ENCODE measurements around the gene PI4KA.

Gene PI4KA

DNA sequence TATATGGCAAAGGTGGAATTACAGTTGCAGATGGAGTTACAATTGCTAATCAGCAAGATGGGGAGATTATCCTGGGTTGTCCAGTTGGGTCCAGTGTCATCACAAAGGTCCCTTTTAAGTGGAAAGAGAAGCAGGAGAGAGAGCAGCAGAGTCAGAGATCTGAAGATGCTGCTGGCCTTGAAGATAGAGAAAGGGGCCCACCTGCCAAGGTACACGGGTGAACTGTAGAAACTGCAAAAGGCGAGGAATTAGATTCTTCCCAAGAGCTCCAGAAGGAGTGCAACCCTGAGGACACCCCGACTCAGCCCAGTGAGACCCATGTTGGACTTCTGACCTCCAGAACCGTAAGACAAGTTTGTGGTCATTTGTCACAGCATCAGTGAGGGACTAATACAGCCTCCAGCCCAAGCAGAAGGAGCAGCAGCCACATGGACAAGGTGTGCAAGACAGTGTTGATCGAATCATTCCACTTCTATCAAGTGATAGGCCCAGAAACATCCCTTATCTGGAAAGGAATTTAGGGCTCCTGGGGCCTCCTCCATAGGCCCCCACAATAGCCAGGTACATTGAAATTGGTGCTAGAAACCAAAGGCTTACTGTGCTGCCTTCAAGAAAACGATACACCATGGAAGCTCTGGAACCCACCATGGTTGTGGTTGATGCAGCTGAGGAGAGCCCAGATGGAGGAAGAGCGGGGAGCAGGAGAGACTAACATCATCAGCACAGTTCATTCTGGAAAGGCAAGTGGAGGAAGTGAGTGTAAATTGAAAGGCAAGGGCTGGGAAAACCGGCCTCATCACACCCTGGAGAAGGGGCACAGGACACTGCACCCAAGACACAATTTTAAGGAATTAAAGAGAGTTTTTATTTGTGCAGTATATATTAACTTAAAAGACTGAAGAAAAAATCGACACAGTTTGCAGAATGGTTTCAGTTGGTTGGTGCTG is 23.5 kb upstream of the PI4KA start:
- no peak for DNase-seq

DNA sequence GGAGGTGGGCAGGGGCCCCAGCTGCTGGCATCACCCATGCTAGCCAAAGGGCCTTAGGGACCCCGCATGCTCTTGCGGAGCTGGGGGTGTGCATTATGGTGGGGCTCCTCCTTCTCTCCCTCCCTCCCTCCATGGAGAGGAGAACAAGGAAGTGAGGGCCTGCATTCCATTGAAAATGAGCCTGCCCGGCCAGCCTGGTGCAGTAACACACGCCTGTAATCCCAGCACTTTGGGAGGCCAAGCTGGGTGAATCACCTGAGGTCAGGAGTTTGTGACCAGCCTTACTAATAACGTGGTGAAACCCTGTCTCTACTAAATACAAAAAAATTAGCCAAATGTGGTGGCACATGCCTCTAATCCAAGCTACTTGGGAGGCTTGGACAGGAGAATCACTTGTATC is 22.6 kb upstream of the PI4KA start:
- no peak for DNase-seq

GRCh38 chr22:20877715-20878114 is 19.1 kb upstream of the PI4KA start:
- no peak for DNase-seq

- no peak for DNase-seq
Observed at GRCh38 chr22:20875296-20875695, 16.7 kb upstream of the PI4KA start.

DNA sequence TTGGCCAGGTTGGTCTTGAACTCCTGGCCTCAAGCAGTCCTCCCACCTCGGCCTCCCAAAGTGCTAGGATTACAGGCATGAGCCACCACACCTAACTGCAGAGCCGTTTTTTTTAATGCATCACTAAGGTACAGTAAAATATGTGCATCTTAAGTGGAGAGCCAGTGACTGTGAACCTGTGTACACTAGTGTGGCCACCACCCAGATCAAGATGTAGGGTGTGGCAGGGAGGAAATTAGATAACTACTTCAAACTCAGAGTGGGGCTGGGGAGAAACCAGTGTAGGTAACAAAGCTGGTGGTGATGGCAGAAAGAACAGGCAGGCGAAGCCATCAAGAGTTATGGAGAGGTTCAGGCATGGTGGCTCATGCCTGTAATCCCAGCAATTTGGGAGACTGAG is 14.6 kb upstream of the PI4KA start:
- DNase-seq, result no peak

- DNase-seq, result no peak
Observed at GRCh38 chr22:20869234-20869633, 10.6 kb upstream of the PI4KA start.

DNA sequence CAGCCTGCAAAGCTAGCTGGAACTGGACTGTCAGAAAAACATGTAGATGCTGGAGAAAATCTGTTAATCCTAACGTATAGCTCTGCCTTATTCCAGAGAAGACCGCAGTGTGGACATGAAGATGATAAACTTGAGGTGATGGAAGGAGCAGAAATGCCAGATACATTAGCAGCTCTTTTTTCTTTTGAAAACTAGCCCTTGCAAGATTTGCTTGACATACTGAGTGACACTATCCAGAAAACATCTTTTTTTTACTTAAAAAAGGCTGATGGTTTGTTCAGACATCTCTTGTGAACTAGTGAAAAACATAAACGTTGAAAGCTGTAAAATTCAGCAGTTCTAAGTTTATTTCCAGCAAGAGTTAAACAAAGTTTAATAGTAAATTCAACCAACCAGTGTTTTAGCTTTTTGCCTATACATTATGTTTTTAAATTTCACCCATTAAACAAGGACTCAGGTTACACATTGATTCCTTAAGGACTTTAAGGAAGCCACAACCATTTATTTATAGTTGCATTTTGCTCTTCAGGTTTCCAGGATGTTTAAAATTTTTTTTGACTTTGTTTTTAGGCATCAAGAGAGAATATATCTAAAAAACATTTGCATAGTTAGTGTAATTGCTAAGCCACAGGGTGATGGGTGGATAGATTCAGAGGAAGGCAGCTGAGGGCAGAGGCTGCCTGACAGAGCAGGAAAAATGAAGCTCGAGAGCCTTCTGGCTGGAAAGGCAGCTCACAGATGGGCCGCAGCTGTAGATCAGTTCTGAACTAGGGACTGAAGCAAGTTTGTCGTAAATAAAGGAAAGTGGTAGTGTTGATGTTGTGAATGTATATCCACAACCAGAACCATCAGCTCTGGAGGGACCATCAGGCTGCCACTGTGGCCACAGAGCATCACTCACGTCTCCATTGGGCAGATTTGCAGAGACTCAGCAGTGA is 9.7 kb upstream of the PI4KA start:
- DNase-seq, result no peak

GRCh38 chr22:20867179-20868024 is 8.8 kb upstream of the PI4KA start:
- DNase-seq, result no peak

- DNase-seq, result no peak
Observed at GRCh38 chr22:20866736-20867135, 8.1 kb upstream of the PI4KA start.

DNA sequence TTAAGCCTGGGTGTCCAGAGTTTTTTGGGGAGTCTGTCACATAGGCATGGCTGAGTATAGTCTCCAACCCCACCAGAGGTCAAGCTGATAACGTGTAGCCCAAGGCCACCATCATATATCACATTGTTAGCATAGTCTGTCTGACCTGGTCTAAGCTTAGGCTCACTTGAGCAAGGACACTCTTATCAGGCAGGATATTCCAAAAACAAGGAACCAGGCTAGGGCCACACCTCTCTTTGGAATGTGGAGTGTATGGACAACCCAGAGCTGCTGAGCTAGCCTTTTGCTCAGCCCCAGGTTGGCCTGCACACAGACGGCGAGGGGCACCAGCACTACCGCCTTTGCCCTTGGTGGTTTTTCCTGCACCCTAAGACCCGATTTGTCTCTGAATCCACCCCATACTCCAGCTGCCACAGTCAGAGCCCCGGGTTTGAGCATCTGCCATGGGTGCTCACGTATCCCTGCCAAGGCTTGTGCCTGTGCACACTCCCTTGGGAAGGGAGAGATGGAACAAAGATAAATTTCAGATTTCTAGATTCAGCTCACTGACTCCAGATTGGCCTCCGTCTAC is 7.3 kb upstream of the PI4KA start:
- DNase-seq, result no peak

DNA sequence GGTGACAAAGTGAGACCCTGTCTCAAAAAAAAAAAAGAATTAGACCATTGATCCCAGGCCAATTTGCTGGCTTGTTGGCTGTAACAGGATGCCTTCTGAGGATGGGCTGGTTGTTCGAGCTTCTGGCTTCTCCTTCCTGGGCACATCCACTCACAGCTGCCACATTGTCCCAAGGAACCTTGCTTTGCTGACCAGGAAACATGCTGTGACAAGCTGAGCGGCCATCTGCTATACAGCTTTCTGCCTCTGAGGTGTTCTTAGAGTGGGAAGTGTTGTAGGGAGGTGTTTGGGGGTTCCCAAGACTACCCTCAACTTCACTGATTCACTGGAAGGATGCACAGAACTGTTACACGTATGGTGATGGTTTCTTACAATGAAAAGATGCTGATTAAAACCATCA is 6.7 kb upstream of the PI4KA start:
- no peak for DNase-seq

GRCh38 chr22:20864186-20864908 is 5.7 kb upstream of the PI4KA start:
- DNase-seq, result no peak

DNA sequence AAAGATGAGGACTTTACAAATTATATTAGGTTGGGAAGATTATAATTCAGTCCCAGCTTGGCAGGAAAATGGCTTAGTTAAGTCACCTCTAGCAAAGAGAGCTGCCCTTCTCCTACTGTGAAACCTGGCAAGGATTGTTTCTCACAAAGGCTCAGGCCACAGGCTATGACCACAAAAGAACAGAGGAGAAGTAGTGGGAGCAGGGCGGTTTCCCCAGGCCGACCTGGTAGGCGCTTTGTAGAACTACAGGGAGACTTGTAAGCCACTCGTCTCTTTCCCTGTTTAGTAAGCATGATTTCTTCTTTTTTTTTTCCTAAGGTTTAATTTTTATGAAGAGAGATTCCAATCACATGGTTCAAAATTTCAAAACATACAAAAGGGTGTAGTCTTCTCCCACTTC is 4.8 kb upstream of the PI4KA start:
- no peak for DNase-seq

- DNase-seq, result no peak
Observed at GRCh38 chr22:20862540-20862939, 3.9 kb upstream of the PI4KA start.

DNA sequence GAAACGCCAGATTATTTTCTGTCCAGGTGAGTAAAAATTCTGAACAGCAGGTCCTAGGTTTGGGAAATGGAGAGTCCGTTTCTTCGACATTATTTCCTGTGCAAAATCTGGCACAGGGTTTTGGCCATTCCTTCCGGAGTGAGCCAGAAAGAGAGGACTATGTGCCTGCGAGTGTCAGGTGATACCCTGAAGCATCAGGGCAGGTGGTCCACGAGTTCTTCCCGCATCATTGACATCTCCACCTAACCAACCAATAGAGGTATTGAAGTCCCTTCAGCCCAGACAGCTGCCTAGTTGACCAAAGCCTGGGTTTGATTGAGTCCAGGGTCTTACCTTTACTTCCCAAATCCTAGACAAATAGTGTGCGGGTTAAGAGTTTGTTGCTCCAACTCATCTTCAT is 1.0 kb upstream of the PI4KA start:
- no peak for DNase-seq

DNA sequence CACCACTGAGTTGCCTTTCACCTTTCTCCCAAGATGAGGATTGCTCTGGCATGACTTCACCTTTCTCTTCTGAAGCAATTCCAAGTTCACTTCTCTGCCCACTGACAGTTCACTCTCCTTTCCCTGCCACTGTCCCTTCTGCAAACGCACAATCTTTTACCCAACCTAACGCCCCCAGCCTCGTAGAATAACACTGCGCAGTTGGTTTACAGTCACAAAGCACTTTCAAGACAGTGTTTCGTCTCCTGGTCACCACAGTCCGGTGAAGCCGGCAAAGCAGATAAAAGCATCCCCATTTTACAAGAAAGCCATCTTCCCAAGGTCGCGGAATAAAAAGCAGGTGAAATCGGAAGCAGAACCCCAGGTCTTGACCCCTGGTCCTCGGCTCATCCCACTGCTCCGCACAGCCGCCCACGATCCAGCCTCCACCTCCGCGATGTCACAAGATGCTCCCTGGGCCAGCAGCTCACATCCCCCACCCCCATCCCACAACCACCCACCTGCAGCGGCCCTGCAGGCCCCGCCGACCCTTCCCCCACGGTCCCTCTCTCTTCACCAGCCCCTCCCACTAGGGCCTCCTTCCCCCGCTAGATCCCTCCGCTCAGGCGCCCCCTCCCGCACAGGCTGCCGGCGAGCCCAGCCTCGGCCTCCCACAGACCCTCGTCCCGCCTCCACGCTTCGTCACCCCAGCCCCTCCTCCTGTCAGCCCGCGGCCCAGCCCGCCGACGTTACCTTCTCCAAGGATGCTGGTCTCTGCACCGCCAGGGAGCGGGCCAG is 585 bp downstream of the PI4KA start:
- peak; percentile 38 for DNase-seq

GRCh38 chr22:20857247-20857643 is 1.4 kb downstream of the PI4KA start:
- DNase-seq, result no peak

- DNase-seq, result no peak
Observed at GRCh38 chr22:20853236-20853660, 5.4 kb downstream of the PI4KA start.

DNA sequence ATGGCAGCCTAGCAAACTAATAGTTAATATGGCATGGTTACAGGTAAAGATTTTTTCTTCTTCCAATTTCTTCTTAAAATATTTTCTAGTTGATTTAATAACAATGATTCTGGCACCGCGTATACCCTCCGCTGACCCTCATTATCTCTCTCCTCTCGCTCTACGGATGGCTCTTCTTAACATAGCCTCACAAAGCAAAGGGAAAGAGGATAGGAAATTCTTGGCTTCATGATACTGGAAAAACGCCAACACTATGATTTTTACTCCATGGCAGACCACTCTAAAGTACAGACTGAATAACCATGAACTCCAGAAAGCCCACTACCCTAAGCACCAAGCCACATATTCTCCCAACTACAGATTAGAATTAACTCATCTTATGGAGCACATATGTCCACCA is 6.1 kb downstream of the PI4KA start:
- DNase-seq, result no peak

- no peak for DNase-seq
Observed at GRCh38 chr22:20852076-20852475, 6.5 kb downstream of the PI4KA start.

GRCh38 chr22:20847318-20847822 is 11.2 kb downstream of the PI4KA start:
- no peak for DNase-seq
